Smooth muscle cell (in vitro differentiated cells): Measurements from ENCODE around the gene PCDHB5. TPM values are rescaled to one million over a fixed set of nuclear protein-coding genes. Genes with fewer than 3 reads are reported as not detected.
A peak's percentile ranks its signal among the peaks of the same experiment; 100 is the strongest.
"Not testable (repeated sequence)": the region's sequence is repeated elsewhere in the genome, so short reads cannot be mapped to it uniquely, and the experiment has no call there.

Source experiments
- DNase-seq: peaks from one replicate; lab custom pipeline; 2025; ENCODE audit not compliant: unreplicated experiment; lab: John Stamatoyannopoulos, UW
- H2AFZ ChIP-seq: fragments of 200-600 bp; sonication (generic); 2 replicates; pipeline ENCODE4 v1.6.0; 2016; ENCODE audit warnings: antibody characterized with exemption, low read depth, mild to moderate bottlenecking
- H3F3A ChIP-seq: fragments of 200-600 bp; sonication (generic); 2 replicates; pipeline ENCODE4 v1.6.0; 2017; ENCODE audit warnings: antibody characterized with exemption, low read depth
- H3K27ac ChIP-seq: fragments of 200-600 bp; sonication (generic); 2 replicates; pipeline ENCODE4 v1.5.1; 2016; ENCODE audit warnings: low read depth, mild to moderate bottlenecking
- H3K27me3 ChIP-seq: fragments of 200-600 bp; sonication (generic); 2 replicates; pipeline ENCODE4 v1.6.1; 2016; ENCODE audit warnings: low read depth, mild to moderate bottlenecking
- H3K36me3 ChIP-seq: fragments of 200-600 bp; sonication (generic); 2 replicates; pipeline ENCODE4 v1.5.1; 2016; ENCODE audit warnings: low read depth
- H3K4me1 ChIP-seq: fragments of 200-600 bp; sonication (generic); 2 replicates; pipeline ENCODE4 v1.5.1; 2016; ENCODE audit warnings: low read depth
- H3K4me2 ChIP-seq: fragments of 200-600 bp; sonication (generic); 2 replicates; pipeline ENCODE4 v1.6.0; 2016; ENCODE audit warnings: mild to moderate bottlenecking
- H3K4me3 ChIP-seq: fragments of 200-600 bp; sonication (generic); 2 replicates; pipeline ENCODE4 v1.5.1; 2016; ENCODE audit warnings: mild to moderate bottlenecking
- H3K79me2 ChIP-seq: fragments of 200-600 bp; sonication (generic); 2 replicates; pipeline ENCODE4 v1.6.0; 2016; ENCODE audit warnings: low read depth, mild to moderate bottlenecking
- H3K9ac ChIP-seq: fragments of 200-600 bp; sonication (generic); 2 replicates; pipeline ENCODE4 v1.6.0; 2016; ENCODE audit warnings: low read depth
- H3K9me3 ChIP-seq: fragments of 200-600 bp; sonication (generic); replicated peaks from 2 replicates; pipeline ENCODE4 v1.5.1; 2016; ENCODE audit warnings: low read depth
- H4K20me1 ChIP-seq: fragments of 200-600 bp; sonication (generic); 2 replicates; pipeline ENCODE4 v1.6.0; 2016; ENCODE audit warnings: low read depth
- WGBS: methylation state at CpG from one replicate; pipeline ENCODE4 v1.1.7; 2016; ENCODE audit warnings: low lambda C conversion rate; 5-methylcytosine and 5-hydroxymethylcytosine counted together
- polyA plus RNA-seq: library from polyadenylated mRNA; unstranded; fragments of >200 nt; fragmentation: Nextera tagmentation; extraction: Ambion mirVana; gene quantifications from 2 replicates; pipeline ENCODE4 v1.2.1, GENCODE V29; 2016
- total RNA-seq: library from RNA; depleted of rRNA; stranded (reverse); fragments of >200 nt; gene quantifications from 2 replicates; pipeline ENCODE4 v1.2.3, GENCODE V29; 2014
- TF ChIP-seq, protein P1 (sequence below): fragments of 200-600 bp; sonication (generic); IDR thresholded peaks from 2 replicates; pipeline ENCODE4 v1.5.1; 2017; ENCODE audit warnings: borderline replicate concordance, mild to moderate bottlenecking, antibody characterized with exemption; ENCODE audit not compliant: insufficient read depth, poor library complexity, severe bottlenecking

Gene PCDHB5
- total RNA-seq (12.0 and 12.8 TPM in 2 replicates), polyA plus RNA-seq (6.3 and 9.7 TPM in 2 replicates)

DNA sequence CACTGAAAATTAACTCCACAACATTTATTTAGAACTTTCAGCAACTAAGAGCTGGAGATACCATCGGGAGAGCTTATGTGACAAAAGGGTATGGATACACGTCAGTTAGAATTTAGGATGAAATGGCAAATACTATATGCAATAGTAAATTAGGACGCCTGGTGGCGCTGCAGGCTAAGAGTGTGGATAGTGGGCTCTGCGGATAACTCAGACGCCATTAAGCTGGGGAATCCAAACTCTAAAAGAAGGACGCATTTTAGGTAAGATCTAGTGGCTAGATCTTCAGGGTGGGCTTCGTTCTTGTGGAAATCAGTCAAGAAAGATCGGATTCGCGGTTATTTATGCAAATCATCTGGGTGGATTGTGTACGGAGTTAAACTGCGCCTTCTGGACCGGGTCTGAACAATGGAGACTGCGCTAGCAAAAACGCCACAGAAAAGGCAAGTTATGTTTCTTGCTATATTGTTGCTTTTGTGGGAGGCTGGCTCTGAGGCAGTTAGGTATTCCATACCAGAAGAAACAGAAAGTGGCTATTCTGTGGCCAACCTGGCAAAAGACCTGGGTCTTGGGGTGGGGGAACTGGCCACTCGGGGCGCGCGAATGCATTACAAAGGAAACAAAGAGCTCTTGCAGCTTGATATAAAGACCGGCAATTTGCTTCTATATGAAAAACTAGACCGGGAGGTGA lies at the start of gene PCDHB5:
Gene PCDHB5, plus strand, starts transcription at position 177 of the 688 bp plus-strand sequence. Its CDS starts 229 bp downstream, at position 406.
- TF ChIP-seq, protein P1, sequence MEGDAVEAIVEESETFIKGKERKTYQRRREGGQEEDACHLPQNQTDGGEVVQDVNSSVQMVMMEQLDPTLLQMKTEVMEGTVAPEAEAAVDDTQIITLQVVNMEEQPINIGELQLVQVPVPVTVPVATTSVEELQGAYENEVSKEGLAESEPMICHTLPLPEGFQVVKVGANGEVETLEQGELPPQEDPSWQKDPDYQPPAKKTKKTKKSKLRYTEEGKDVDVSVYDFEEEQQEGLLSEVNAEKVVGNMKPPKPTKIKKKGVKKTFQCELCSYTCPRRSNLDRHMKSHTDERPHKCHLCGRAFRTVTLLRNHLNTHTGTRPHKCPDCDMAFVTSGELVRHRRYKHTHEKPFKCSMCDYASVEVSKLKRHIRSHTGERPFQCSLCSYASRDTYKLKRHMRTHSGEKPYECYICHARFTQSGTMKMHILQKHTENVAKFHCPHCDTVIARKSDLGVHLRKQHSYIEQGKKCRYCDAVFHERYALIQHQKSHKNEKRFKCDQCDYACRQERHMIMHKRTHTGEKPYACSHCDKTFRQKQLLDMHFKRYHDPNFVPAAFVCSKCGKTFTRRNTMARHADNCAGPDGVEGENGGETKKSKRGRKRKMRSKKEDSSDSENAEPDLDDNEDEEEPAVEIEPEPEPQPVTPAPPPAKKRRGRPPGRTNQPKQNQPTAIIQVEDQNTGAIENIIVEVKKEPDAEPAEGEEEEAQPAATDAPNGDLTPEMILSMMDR = peak; percentile 49
- no peaks in the 10 kb centered on the region for H3F3A ChIP-seq

DNA sequence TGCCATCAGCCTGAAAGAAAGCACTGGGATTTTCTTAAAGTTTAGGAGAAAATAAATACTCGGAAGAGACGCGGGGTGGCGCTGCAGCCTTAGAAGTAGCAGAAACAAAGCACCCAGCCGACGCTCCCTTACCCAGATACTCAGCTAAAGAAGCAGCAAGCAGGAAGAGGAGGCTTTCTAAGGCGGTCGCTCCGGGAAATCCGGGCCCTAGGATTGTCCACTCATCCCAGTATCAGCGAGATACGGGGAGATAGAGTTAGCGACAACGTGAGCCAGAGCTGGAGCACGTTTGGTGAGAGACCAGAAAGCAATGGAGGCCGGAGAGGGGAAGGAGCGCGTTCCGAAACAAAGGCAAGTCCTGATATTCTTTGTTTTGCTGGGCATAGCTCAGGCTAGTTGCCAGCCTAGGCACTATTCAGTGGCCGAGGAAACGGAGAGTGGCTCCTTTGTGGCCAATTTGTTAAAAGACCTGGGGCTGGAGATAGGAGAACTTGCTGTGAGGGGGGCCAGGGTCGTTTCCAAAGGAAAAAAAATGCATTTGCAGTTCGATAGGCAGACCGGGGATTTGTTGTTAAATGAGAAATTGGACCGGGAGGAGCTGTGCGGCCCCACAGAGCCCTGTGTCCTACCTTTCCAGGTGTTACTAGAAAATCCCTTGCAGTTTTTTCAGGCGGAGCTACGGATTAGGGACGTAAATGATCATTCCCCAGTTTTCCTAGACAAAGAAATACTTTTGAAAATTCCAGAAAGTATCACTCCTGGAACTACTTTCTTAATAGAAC lies 40.3 kb upstream of the PCDHB5 start, which contains the start of gene PCDHB2:
Gene PCDHB2, plus strand, starts transcription at position 135 of the 782 bp plus-strand sequence. Its CDS starts 176 bp downstream, at position 311.
- TF ChIP-seq, protein P1 = peak; percentile 79
- Histone ChIP-seq H3K36me3 (peaks cover 24% of the 10 kb centered on the region), H3F3A (no peaks in the 10 kb centered on the region), H3K4me3 (peak within 1 kb of the TSS; percentile 85), H3K27me3 (no peaks in the 10 kb centered on the region), H3K27ac (peak within 1 kb of the TSS; percentile 82), H3K9ac (peak within 1 kb of the TSS; percentile 90), H3K9me3 (peaks cover 14% of the 10 kb centered on the region), H3K4me2 (peak within 1 kb of the TSS; percentile 88), H3K4me1 (no peaks in the 10 kb centered on the region), H4K20me1 (no peaks in the 10 kb centered on the region), H3K79me2 (peaks cover 36% of the 10 kb centered on the region), H2AFZ (peak within 1 kb of the TSS; percentile 98)
- DNase-seq = peak; percentile 20
- WGBS = 3% methylated on average over 29 of the region's 29 CpGs

More for the DNA sequence above, at the start of gene PCDHB5:
- H3K4me3 ChIP-seq = peak within 1 kb of the TSS; percentile 60
- 42% methylated on average over 22 of the region's 22 CpGs for WGBS
- no peaks in the 10 kb centered on the region for H4K20me1 ChIP-seq
- no peak within 1 kb of the TSS for H3K27ac ChIP-seq
- H3K4me2 ChIP-seq = peak within 1 kb of the TSS; percentile 76
- peaks cover 4% of the 10 kb centered on the region for H3K9me3 ChIP-seq
- H2AFZ ChIP-seq = peak within 1 kb of the TSS; percentile 93
- no peak for DNase-seq
- no peaks in the 10 kb centered on the region for H3K36me3 ChIP-seq
- no peaks in the 10 kb centered on the region for H3K27me3 ChIP-seq
- peak within 1 kb of the TSS; percentile 60 for H3K9ac ChIP-seq
- no peaks in the 10 kb centered on the region for H3K4me1 ChIP-seq
- no peaks in the 10 kb centered on the region for H3K79me2 ChIP-seq

DNA sequence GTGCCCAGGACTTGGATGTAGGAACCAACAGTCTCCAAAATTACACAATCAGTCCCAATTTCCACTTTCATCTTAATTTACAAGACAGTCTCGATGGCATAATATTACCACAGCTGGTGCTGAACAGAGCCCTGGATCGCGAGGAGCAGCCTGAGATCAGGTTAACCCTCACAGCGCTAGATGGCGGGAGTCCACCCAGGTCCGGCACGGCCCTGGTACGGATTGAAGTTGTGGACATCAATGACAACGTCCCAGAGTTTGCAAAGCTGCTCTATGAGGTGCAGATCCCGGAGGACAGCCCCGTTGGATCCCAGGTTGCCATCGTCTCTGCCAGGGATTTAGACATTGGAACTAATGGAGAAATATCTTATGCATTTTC lies 39.8 kb upstream of the PCDHB5 start:
- H2AFZ ChIP-seq = peak overlapping the region; percentile 98
- H3K9ac ChIP-seq = peak overlapping the region; percentile 90
- peak overlapping the region; percentile 88 for H3K4me2 ChIP-seq
- peak overlapping the region; percentile 85 for H3K4me3 ChIP-seq
- H3K9me3 ChIP-seq = peaks cover 14% of the 10 kb centered on the region
- TF ChIP-seq, protein P1 = no peak
- H3K27me3 ChIP-seq = no peaks in the 10 kb centered on the region
- H3K27ac ChIP-seq = no peak overlapping the region
- 70% methylated on average over 12 of the region's 12 CpGs for WGBS
- H3K36me3 ChIP-seq = peaks cover 25% of the 10 kb centered on the region
- H3K79me2 ChIP-seq = peaks cover 36% of the 10 kb centered on the region
- no peak for DNase-seq
- H3K4me1 ChIP-seq = no peaks in the 10 kb centered on the region
- H4K20me1 ChIP-seq = no peaks in the 10 kb centered on the region
- no peaks in the 10 kb centered on the region for H3F3A ChIP-seq

DNA sequence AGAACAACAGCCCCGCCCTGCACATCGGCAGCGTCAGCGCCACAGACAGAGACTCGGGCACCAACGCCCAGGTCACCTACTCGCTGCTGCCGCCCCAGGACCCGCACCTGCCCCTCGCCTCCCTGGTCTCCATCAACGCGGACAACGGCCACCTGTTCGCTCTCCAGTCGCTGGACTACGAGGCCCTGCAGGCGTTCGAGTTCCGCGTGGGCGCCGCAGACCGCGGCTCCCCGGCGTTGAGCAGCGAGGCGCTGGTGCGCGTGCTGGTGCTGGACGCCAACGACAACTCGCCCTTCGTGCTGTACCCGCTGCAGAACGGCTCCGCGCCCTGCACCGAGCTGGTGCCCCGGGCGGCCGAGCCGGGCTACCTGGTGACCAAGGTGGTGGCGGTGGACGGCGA lies 38.8 kb upstream of the PCDHB5 start:
- H3K4me2 ChIP-seq, H4K20me1 ChIP-seq, H2AFZ ChIP-seq, H3K27ac ChIP-seq, DNase-seq, H3F3A ChIP-seq, H3K4me3 ChIP-seq, H3K27me3 ChIP-seq, H3K9ac ChIP-seq, H3K4me1 ChIP-seq: not testable (repeated sequence)
- Histone ChIP-seq H3K36me3 (peaks cover 33% of the 10 kb centered on the region), H3K9me3 (peaks cover 16% of the 10 kb centered on the region), H3K79me2 (peaks cover 36% of the 10 kb centered on the region)
- WGBS = 98% methylated on average over 38 of the region's 46 CpGs

DNA sequence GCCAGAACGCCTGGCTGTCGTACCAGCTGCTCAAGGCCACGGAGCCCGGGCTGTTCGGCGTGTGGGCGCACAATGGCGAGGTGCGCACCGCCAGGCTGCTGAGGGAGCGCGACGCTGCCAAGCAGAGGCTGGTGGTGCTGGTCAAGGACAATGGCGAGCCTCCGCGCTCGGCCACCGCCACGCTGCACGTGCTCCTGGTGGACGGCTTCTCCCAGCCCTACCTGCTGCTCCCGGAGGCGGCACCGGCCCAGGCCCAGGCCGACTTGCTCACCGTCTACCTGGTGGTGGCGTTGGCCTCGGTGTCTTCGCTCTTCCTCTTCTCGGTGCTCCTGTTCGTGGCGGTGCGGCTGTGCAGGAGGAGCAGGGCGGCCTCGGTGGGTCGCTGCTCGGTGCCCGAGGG lies 38.4 kb upstream of the PCDHB5 start:
- H4K20me1 ChIP-seq, H3K4me2 ChIP-seq, H3K9ac ChIP-seq, H3K4me1 ChIP-seq, H2AFZ ChIP-seq, H3K27ac ChIP-seq, DNase-seq, H3K4me3 ChIP-seq, H3F3A ChIP-seq, H3K27me3 ChIP-seq: not testable (repeated sequence)
- H3K79me2 ChIP-seq = peaks cover 36% of the 10 kb centered on the region
- H3K36me3 ChIP-seq = peaks cover 37% of the 10 kb centered on the region
- 98% methylated on average over 29 of the region's 38 CpGs for WGBS
- peaks cover 20% of the 10 kb centered on the region for H3K9me3 ChIP-seq
